HG02642 (cell line): ENCODE results near the gene MAN2B2.

Experiments used
- ATAC-seq: cut with Tn5 transposase; IDR thresholded peaks from one replicate; pipeline ENCODE4 v1.9.1; 2021; ENCODE audit warnings: mild to moderate bottlenecking; ENCODE audit not compliant: unreplicated experiment, poor library complexity

The MAN2B2 gene

GRCh38 chr4:6542951-6543350, 32.0 kb upstream of the MAN2B2 start:
- ATAC-seq, result no peak

- ATAC-seq, result no peak
These were observed 28.9 kb upstream of the MAN2B2 start for GRCh38 chr4:6546091-6546490.

GRCh38 chr4:6546681-6547447, 28.1 kb upstream of the MAN2B2 start:
- no peak for ATAC-seq

GRCh38 chr4:6548201-6548881, 26.6 kb upstream of the MAN2B2 start:
- ATAC-seq, result no peak

- ATAC-seq, result no peak
These were observed 26.1 kb upstream of the MAN2B2 start for GRCh38 chr4:6548882-6549230.

GRCh38 chr4:6549445-6549844, 25.5 kb upstream of the MAN2B2 start:
- no peak for ATAC-seq

- ATAC-seq, result no peak
These were observed 24.9 kb upstream of the MAN2B2 start for GRCh38 chr4:6549890-6550620.

- ATAC-seq, result no peak
These were observed 24.2 kb upstream of the MAN2B2 start for GRCh38 chr4:6550821-6551220.

- no peak for ATAC-seq
These were observed 23.3 kb upstream of the MAN2B2 start for GRCh38 chr4:6551660-6552059.

- ATAC-seq, result no peak
These were observed 19.5 kb upstream of the MAN2B2 start for GRCh38 chr4:6555519-6555918.

- no peak for ATAC-seq
These were observed 18.7 kb upstream of the MAN2B2 start for GRCh38 chr4:6556263-6556662.

- no peak for ATAC-seq
These were observed 17.8 kb upstream of the MAN2B2 start for GRCh38 chr4:6557185-6557584.

GRCh38 chr4:6557856-6558255, 17.1 kb upstream of the MAN2B2 start:
- ATAC-seq, result no peak

GRCh38 chr4:6560416-6561172, 14.4 kb upstream of the MAN2B2 start:
- ATAC-seq, result no peak

GRCh38 chr4:6561173-6561516, 13.8 kb upstream of the MAN2B2 start:
- no peak for ATAC-seq

GRCh38 chr4:6561706-6562371, 13.2 kb upstream of the MAN2B2 start:
- ATAC-seq, result no peak

- no peak for ATAC-seq
These were observed 11.8 kb upstream of the MAN2B2 start for GRCh38 chr4:6562931-6563901.

GRCh38 chr4:6563935-6564645, 10.9 kb upstream of the MAN2B2 start:
- ATAC-seq, result no peak
